NCI-H1417 treated with DMSO at 0.1 percent for 48 hours (cell line): ENCODE measurements around the gene CHMP6.

ENCODE experiments used
- DNase-seq: peaks from one replicate; lab custom pipeline; 2025; lab: John Stamatoyannopoulos, UW

Gene CHMP6

GRCh38 chr17:80970762-80971703, 20.6 kb upstream of the CHMP6 start:
- no peak for DNase-seq

- no peak for DNase-seq
Observed at GRCh38 chr17:80971704-80972304, 19.8 kb upstream of the CHMP6 start.

GRCh38 chr17:80976701-80977100, 14.9 kb upstream of the CHMP6 start:
- no peak for DNase-seq

- DNase-seq, result no peak
Observed at GRCh38 chr17:80977172-80977571, 14.5 kb upstream of the CHMP6 start.

- no peak for DNase-seq
Observed at GRCh38 chr17:80978499-80979497, 12.8 kb upstream of the CHMP6 start.

GRCh38 chr17:80979547-80980378, 11.9 kb upstream of the CHMP6 start:
- DNase-seq, result no peak

GRCh38 chr17:80980397-80981061, 11.1 kb upstream of the CHMP6 start:
- DNase-seq, result no peak

GRCh38 chr17:80981062-80981902, 10.4 kb upstream of the CHMP6 start:
- no peak for DNase-seq

- no peak for DNase-seq
Observed at GRCh38 chr17:80981929-80982425, 9.7 kb upstream of the CHMP6 start.

GRCh38 chr17:80982426-80982974, 9.1 kb upstream of the CHMP6 start:
- no peak for DNase-seq

- DNase-seq, result no peak
Observed at GRCh38 chr17:80983545-80983944, 8.1 kb upstream of the CHMP6 start.

GRCh38 chr17:80984749-80985148, 6.9 kb upstream of the CHMP6 start:
- no peak for DNase-seq

- DNase-seq, result no peak
Observed at GRCh38 chr17:80986046-80986445, 5.6 kb upstream of the CHMP6 start.

GRCh38 chr17:80986816-80987475, 4.7 kb upstream of the CHMP6 start:
- DNase-seq, result no peak

- DNase-seq, result no peak
Observed at GRCh38 chr17:80987941-80988461, 3.6 kb upstream of the CHMP6 start.

- no peak for DNase-seq
Observed at GRCh38 chr17:80989586-80989913, 2.1 kb upstream of the CHMP6 start.

- no peak for DNase-seq
Observed at GRCh38 chr17:80990921-80991644, 558 bp upstream of the CHMP6 start.
